ENCODE results near the gene PALMD. TPM values are rescaled to one million over a fixed set of nuclear protein-coding genes. Genes with fewer than 3 reads are reported as not detected.

The PALMD gene
- total RNA-seq, 4 donors from 2014 or later: 17.8 to 64.3 (median 40.6) TPM

DNA sequence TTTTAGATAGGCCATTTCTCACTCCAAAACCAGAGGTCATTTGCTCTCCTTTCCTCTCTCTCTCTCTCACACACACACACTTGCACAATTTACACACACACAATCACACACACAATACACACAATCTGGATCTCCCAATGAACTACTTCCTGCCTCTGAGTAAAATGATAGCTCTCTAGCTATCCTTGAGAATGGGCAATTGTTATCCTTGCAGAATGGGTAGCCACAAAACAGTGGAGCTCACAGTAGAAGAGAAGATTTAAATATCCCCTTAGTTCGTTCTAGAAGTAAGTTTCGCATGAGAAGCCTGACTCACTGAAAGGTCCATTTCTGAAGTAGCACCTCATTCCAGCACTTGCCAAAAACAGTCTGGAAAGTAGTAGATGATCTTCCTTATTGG lies 17.6 kb downstream of the PALMD start:
- Histone ChIP-seq H3K36me3 (no peaks in the 10 kb centered on the region), H3K27me3 (no peaks in the 10 kb centered on the region), H3K4me3 (no peak overlapping the region), H3K27ac (peak overlapping the region; percentile 69 to 78), H3K9me3 (no peaks in the 10 kb centered on the region), H3K4me1 (peaks cover 0 to 15% of the 10 kb centered on the region in 2 donors)
- intact Hi-C loops (cut with DNase I; ENCODE audit: low total_unique reads): no loop called here
- TF ChIP-seq POLR2A (IDR thresholded peaks at IDR 0.05) (no peak), CTCF (IDR thresholded peaks at IDR 0.05) (no peak)
- no peak for DNase-seq

DNA sequence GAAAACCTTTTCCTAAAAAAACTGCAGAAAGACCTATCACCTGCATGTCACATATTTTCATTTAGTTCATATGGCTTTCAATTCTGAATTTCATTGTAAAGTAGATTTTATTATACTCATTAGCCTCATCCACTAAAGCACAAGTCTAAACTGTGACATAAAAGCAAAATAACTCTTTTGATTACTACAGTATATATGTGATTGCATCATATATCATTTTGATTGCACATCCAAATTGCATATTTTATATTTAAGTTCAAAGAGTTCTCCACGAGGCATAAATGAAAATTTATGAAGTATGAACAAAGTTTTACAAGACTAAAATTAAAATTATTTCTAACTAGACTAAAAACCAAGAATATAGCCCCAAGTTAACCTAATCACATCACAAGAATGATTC lies 19.3 kb downstream of the PALMD start:
- no peaks in the 10 kb centered on the region for H3K27me3 ChIP-seq
- H3K4me1 ChIP-seq: peaks cover 0 to 15% of the 10 kb centered on the region in 2 donors
- H3K27ac ChIP-seq: no peak overlapping the region
- no peak for DNase-seq
- intact Hi-C loops (cut with DNase I; ENCODE audit: low total_unique reads): no loop called here
- H3K4me3 ChIP-seq: no peak overlapping the region
- TF ChIP-seq POLR2A (IDR thresholded peaks at IDR 0.05) (no peak), CTCF (IDR thresholded peaks at IDR 0.05) (no peak)
- H3K9me3 ChIP-seq: no peaks in the 10 kb centered on the region
- H3K36me3 ChIP-seq: no peaks in the 10 kb centered on the region

DNA sequence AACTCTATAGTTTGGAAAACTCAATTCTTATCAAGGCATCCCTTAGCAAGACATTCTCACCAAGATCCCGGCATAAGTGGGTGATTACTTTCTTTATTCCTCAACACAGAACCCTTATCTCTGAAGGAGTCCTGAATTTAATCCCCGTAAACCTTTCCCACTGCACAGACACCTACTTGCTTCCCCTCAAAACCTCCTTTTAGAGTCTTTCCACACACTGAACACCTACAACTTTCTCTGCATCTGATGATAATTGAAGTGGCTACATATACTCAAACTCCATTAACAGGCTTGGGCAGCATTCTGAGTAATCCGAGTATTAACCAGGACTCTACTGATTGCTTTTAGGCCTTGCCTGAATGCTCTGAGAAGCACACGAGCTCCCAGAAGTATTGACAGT lies 23.5 kb downstream of the PALMD start:
- TF ChIP-seq CTCF (IDR thresholded peaks at IDR 0.05): no peak
- no peak for TF ChIP-seq POLR2A (IDR thresholded peaks at IDR 0.05)
- Histone ChIP-seq H3K36me3 (no peaks in the 10 kb centered on the region), H3K9me3 (no peaks in the 10 kb centered on the region), H3K27me3 (no peaks in the 10 kb centered on the region), H3K4me3 (no peak overlapping the region), H3K4me1 (peaks cover 0 to 4% of the 10 kb centered on the region in 2 donors), H3K27ac (peak overlapping the region in 1 of 2 donors; percentile 4)
- DNase-seq: no peak
- intact Hi-C loops (cut with DNase I; ENCODE audit: low total_unique reads): no loop called here

- no peak for TF ChIP-seq CTCF (IDR thresholded peaks at IDR 0.05)
- no peak for TF ChIP-seq POLR2A (IDR thresholded peaks at IDR 0.05)
- no peak for DNase-seq
- no peaks in the 10 kb centered on the region for H3K36me3 ChIP-seq
- peaks cover 0 to 4% of the 10 kb centered on the region in 2 donors for H3K4me1 ChIP-seq
- no peaks in the 10 kb centered on the region for H3K9me3 ChIP-seq
- no peak overlapping the region for H3K4me3 ChIP-seq
- no peaks in the 10 kb centered on the region for H3K27me3 ChIP-seq
- peak overlapping the region in 1 of 2 donors; percentile 4 for H3K27ac ChIP-seq
- intact Hi-C loops (cut with DNase I; ENCODE audit: low total_unique reads): no loop called here
These were observed 23.9 kb downstream of the PALMD start for GRCh38 chr1:99669821-99670220.

- Histone ChIP-seq H3K27ac (peak overlapping the region in 1 of 2 donors; percentile 4), H3K27me3 (no peaks in the 10 kb centered on the region), H3K4me3 (no peak overlapping the region), H3K4me1 (peaks cover 0 to 4% of the 10 kb centered on the region in 2 donors), H3K9me3 (no peaks in the 10 kb centered on the region), H3K36me3 (no peaks in the 10 kb centered on the region)
- no peak for DNase-seq
- TF ChIP-seq CTCF (IDR thresholded peaks at IDR 0.05) (no peak), POLR2A (IDR thresholded peaks at IDR 0.05) (no peak)
- intact Hi-C loops (cut with DNase I; ENCODE audit: low total_unique reads): no loop called here
These were observed 24.7 kb downstream of the PALMD start for GRCh38 chr1:99670583-99670982.
